SH-SY5Y (cell line): Measurements from ENCODE around the gene SRPRB.

Source experiments
- GATA2 ChIP-seq: IDR thresholded peaks from 2 replicates; pipeline ENCODE4 v1.6.1; 2011; ENCODE audit warnings: mild to moderate bottlenecking, low read depth, low read length
- GATA3 ChIP-seq: IDR thresholded peaks from 2 replicates; pipeline ENCODE4 v1.6.1; 2011; ENCODE audit warnings: low read depth, mild to moderate bottlenecking, low read length, moderate library complexity

The SRPRB gene

GRCh38 chr3:133829310-133829707 lies 23.7 kb downstream of the SRPRB start:
- TF ChIP-seq GATA3, result no peak
- no peak for TF ChIP-seq GATA2

GRCh38 chr3:133830071-133830470 lies 24.5 kb downstream of the SRPRB start:
- TF ChIP-seq GATA2 (no peak), GATA3 (no peak)

GRCh38 chr3:133831966-133832801 lies 26.6 kb downstream of the SRPRB start:
- TF ChIP-seq GATA2 (no peak), GATA3 (no peak)

GRCh38 chr3:133832802-133833144 lies 27.2 kb downstream of the SRPRB start:
- TF ChIP-seq GATA3 (no peak), GATA2 (no peak)

GRCh38 chr3:133833267-133833666 lies 27.7 kb downstream of the SRPRB start:
- no peak for TF ChIP-seq GATA3
- no peak for TF ChIP-seq GATA2

- TF ChIP-seq GATA2, result no peak
Measured at GRCh38 chr3:133833880-133834620, 28.4 kb downstream of the SRPRB start.

- TF ChIP-seq GATA2 (no peak), GATA3 (no peak)
Measured at GRCh38 chr3:133834621-133835417, 29.2 kb downstream of the SRPRB start.

GRCh38 chr3:133835418-133835743 lies 29.8 kb downstream of the SRPRB start:
- TF ChIP-seq GATA2, result no peak
- TF ChIP-seq GATA3, result no peak

GRCh38 chr3:133835961-133836360 lies 30.3 kb downstream of the SRPRB start:
- no peak for TF ChIP-seq GATA2
- no peak for TF ChIP-seq GATA3

- TF ChIP-seq GATA3 (no peak), GATA2 (no peak)
Measured at GRCh38 chr3:133836497-133837158, 31.0 kb downstream of the SRPRB start.

GRCh38 chr3:133837487-133838295 lies 32.1 kb downstream of the SRPRB start:
- TF ChIP-seq GATA3, result no peak
- no peak for TF ChIP-seq GATA2

GRCh38 chr3:133838296-133838789 lies 32.7 kb downstream of the SRPRB start:
- TF ChIP-seq GATA2 (no peak), GATA3 (no peak)

GRCh38 chr3:133838916-133839800 lies 33.5 kb downstream of the SRPRB start:
- TF ChIP-seq GATA3 (no peak), GATA2 (no peak)
